Measurements from ENCODE around the gene FAM3A. TPM values are rescaled to one million over a fixed set of nuclear protein-coding genes. Genes with fewer than 3 reads are reported as not detected.
A peak's percentile ranks its signal among the peaks of the same experiment; 100 is the strongest.

FAM3A gene
- total and polyA plus RNA-seq, 9 of the 15 experiments (the other 6 are each of a cell fraction or from before 2014, with no cell fraction given): 0.75 to 70.6 (median 27.0) TPM

GRCh38 chrX:154507673-154508383 is 8.2 kb downstream of the FAM3A start:
- H3K4me1 ChIP-seq (replicated peaks in 1 of 2; ENCODE audit: control insufficient read depth in 2 of 2, insufficient read depth in 2 of 2, low read length in 2 of 2): peaks cover 6 to 12% of the 10 kb centered on the region in 2 experiments; a peak in 3 of 5 replicates
- no TSS peak for BruUV-seq (replicated peaks)
- no peak overlapping the region for H3K4me2 ChIP-seq (ENCODE audit: insufficient read depth, low read length)
- in situ Hi-C loops (cut with MboI): no loop called here
- no peak for TF ChIP-seq FOXM1 (IDR thresholded peaks at IDR 0.05; ENCODE audit: low read depth)
- no peak for TF ChIP-seq FOXM1 (CRISPR knock-in tag; IDR thresholded peaks at IDR 0.05; ENCODE audit: low read depth)
- peak; percentile 15 for TF ChIP-seq POLR2G (IDR thresholded peaks at IDR 0.05; ENCODE audit: low read depth, low read length)
- TF ChIP-seq HNRNPLL (IDR thresholded peaks at IDR 0.05; ENCODE audit: low read depth, low read length, poor library complexity, severe bottlenecking): no peak
- 0 out of 2 replicates have a peak, but pooled peaks have one; percentile 1 for TF ChIP-seq POLR2A (conservative IDR thresholded peaks at IDR 0.05)
- ChIA-PET CTCF (ENCODE audit: low intra/inter-chr PET ratio) (no interaction called here), POLR2A (interaction anchor here (1.2 kb wide), 1 partner anchor 12 kb away, joined by 4 read pairs; no protein-coding TSS in a partner anchor)
- H3K9me3 ChIP-seq (replicated peaks; ENCODE audit: control insufficient read depth, insufficient read depth, low read depth, low read length): no peaks in the 10 kb centered on the region; the same call in 1 of the 2 replicates
- no peaks in the 10 kb centered on the region for H3K27me3 ChIP-seq (ENCODE audit: control insufficient read depth in 2 of 2, insufficient read depth in 2 of 2, low read length in 2 of 2)
- no peaks in the 10 kb centered on the region for H3K79me2 ChIP-seq (ENCODE audit: control insufficient read depth, insufficient read depth, low read length)
- no peak overlapping the region for H3K4me3 ChIP-seq
- no peaks in the 10 kb centered on the region; the same call in 1 of the 2 replicates for H4K20me1 ChIP-seq (replicated peaks; ENCODE audit: control insufficient read depth, insufficient read depth, low read length)
- H3K36me3 ChIP-seq (ENCODE audit: control insufficient read depth, insufficient read depth, low read length): peaks cover 67% of the 10 kb centered on the region; the same call in 2 of the 3 replicates
- H2AFZ ChIP-seq (ENCODE audit: low read depth, low read length): no peak overlapping the region
- no peak overlapping the region for H3K27ac ChIP-seq (ENCODE audit: extremely low read depth, low read depth, low read length)
- intact Hi-C loops (cut with micrococcal nuclease): no loop called here
- DNase-seq (ENCODE audit: extremely low read depth in 1 of 4, low spot score in 3 of 4): no peak
- FAIRE-seq: no peak
- 94% methylated on average over 5 of the region's 24 CpGs for WGBS (ENCODE audit: insufficient coverage, low coverage, missing lambda C conversion rate)
- no peaks in the 10 kb centered on the region for H3K9me1 ChIP-seq (ENCODE audit: control insufficient read depth, insufficient read depth, low read length)
- ATAC-seq: no peak
- peak overlapping the region in 1 of 2 experiments; percentile 17; a peak in 1 of 4 replicates for H3K9ac ChIP-seq (ENCODE audit: insufficient read depth in 1 of 2, low read depth in 2 of 2, low read length in 2 of 2)
